Measurements from ENCODE around the gene CREBBP.

GRCh38 chr16:3812469-3813172, 67.9 kb downstream of the CREBBP start:
- TF ChIP-seq EP300 (IDR thresholded peaks at IDR 0.05) (no peak), CTCF (IDR thresholded peaks at IDR 0.05) (no peak)
